PC-3 (cell line): ENCODE data around the gene EPB41L4A. TPM values are rescaled to one million over a fixed set of nuclear protein-coding genes. Genes with fewer than 3 reads are reported as not detected.
A peak's percentile ranks its signal among the peaks of the same experiment; 100 is the strongest.

ENCODE experiments used
- ATAC-seq: fragments of 200-7000 bp; cut with Tn5 transposase; 2 replicates; pipeline ENCODE4 v1.9.1; 2020; ENCODE audit warnings: mild to moderate bottlenecking, moderate library complexity
- BruUV-seq: library from RNA; stranded (reverse); fragments of 400-500 nt; replicated peaks from 2 replicates; lab custom pipeline; 2021; lab: Mats Ljungman, UMichigan
- CTCF ChIA-PET: fragments of 300-600 bp; sonication (Branson Sonifier 250); formaldehyde crosslinking; loops from one replicate; lab custom pipeline; 2022; ENCODE audit warnings: antibody characterized with exemption; lab: Charles Lee
- POLR2A ChIA-PET: fragments of 300-600 bp; sonication (Branson Sonifier 250); formaldehyde crosslinking; loops from one replicate; lab custom pipeline; 2022; ENCODE audit warnings: antibody characterized with exemption; ENCODE audit not compliant: unreplicated experiment; lab: Charles Lee
- DNase-seq: peaks from one replicate; pipeline ENCODE4 v3.0.0-alpha.2; 2015
- H2AFZ ChIP-seq: fragments of 300-600 bp; sonication (generic); 2 replicates; pipeline ENCODE4 v1.6.0; 2016; ENCODE audit warnings: antibody characterized with exemption, low read length
- H3F3A ChIP-seq: fragments of 300-600 bp; sonication (generic); one replicate; pipeline ENCODE4 v1.6.0; 2017; ENCODE audit warnings: antibody characterized with exemption, low read length, control low read depth, mild to moderate bottlenecking; ENCODE audit not compliant: unreplicated experiment
- H3K27ac ChIP-seq: fragments of 300-600 bp; sonication (generic); 2 replicates; pipeline ENCODE4 v1.5.1; 2016; ENCODE audit warnings: mild to moderate bottlenecking, low read length
- H3K27me3 ChIP-seq: fragments of 300-600 bp; sonication (generic); 2 replicates; pipeline ENCODE4 v1.6.1; 2016; ENCODE audit warnings: low read length, mixed read lengths
- H3K36me3 ChIP-seq: fragments of 300-600 bp; sonication (generic); 2 replicates; pipeline ENCODE4 v1.6.1; 2016; ENCODE audit warnings: low read depth, mixed run types, low read length, mixed read lengths
- H3K4me1 ChIP-seq: fragments of 300-600 bp; sonication (generic); 2 replicates; pipeline ENCODE4 v1.5.1; 2016; ENCODE audit warnings: low read length; ENCODE audit not compliant: insufficient read depth
- H3K4me2 ChIP-seq: fragments of 300-600 bp; sonication (generic); 2 replicates; pipeline ENCODE4 v1.6.0; 2016; ENCODE audit warnings: low read length
- H3K4me3 ChIP-seq: fragments of 300-600 bp; sonication (generic); 2 replicates; pipeline ENCODE4 v1.5.1; 2016; ENCODE audit warnings: mild to moderate bottlenecking, low read length, mixed read lengths
- H3K79me2 ChIP-seq: fragments of 300-600 bp; sonication (generic); 2 replicates; pipeline ENCODE4 v1.6.1; 2017; ENCODE audit warnings: low read length, mixed read lengths
- H3K9ac ChIP-seq: fragments of 300-600 bp; sonication (generic); 2 replicates; pipeline ENCODE4 v1.6.0; 2016; ENCODE audit warnings: mild to moderate bottlenecking, low read length
- H3K9me2 ChIP-seq: fragments of 300-600 bp; sonication (generic); replicated peaks from 2 replicates; pipeline ENCODE4 v1.6.1; 2016; ENCODE audit warnings: mixed run types, low read length, mixed read lengths
- H3K9me3 ChIP-seq: fragments of 300-600 bp; sonication (generic); 2 replicates; pipeline ENCODE4 v1.6.1; 2016; ENCODE audit warnings: low read length, mixed read lengths
- H4K20me1 ChIP-seq: fragments of 300-600 bp; sonication (generic); 2 replicates; pipeline ENCODE4 v1.6.1; 2016; ENCODE audit warnings: low read length, mixed read lengths
- EZH2 ChIP-seq: fragments of 300-600 bp; sonication (generic); IDR thresholded peaks from one replicate; pipeline ENCODE4 v1.6.1; 2017; ENCODE audit warnings: antibody characterized with exemption, mild to moderate bottlenecking, low read length; ENCODE audit not compliant: unreplicated experiment
- EZH2phosphoT487 ChIP-seq: fragments of 300-600 bp; sonication (generic); IDR thresholded peaks from 2 replicates; pipeline ENCODE4 v1.6.1; 2018; ENCODE audit warnings: mild to moderate bottlenecking, antibody characterized with exemption, low read length, borderline replicate concordance
- intact Hi-C: fragments of 100-400 bp; cut with micrococcal nuclease; formaldehyde crosslinking; loops from 2 replicates; pipeline ENCODE4 v1.9.0; 2023
- total RNA-seq: library from RNA; depleted of rRNA; stranded (reverse); fragments of >200 nt; gene quantifications from 2 replicates; pipeline ENCODE4 v1.2.3, GENCODE V29; 2014
- TF ChIP-seq, protein P1 (sequence below): fragments of 300-600 bp; sonication (generic); conservative IDR thresholded peaks from 2 replicates; pipeline ENCODE4 v1.5.1; 2017; ENCODE audit warnings: antibody characterized with exemption, low read depth, mild to moderate bottlenecking, low read length

Gene EPB41L4A
- total RNA-seq, 1 experiment from 2014 or later: not detected

DNA sequence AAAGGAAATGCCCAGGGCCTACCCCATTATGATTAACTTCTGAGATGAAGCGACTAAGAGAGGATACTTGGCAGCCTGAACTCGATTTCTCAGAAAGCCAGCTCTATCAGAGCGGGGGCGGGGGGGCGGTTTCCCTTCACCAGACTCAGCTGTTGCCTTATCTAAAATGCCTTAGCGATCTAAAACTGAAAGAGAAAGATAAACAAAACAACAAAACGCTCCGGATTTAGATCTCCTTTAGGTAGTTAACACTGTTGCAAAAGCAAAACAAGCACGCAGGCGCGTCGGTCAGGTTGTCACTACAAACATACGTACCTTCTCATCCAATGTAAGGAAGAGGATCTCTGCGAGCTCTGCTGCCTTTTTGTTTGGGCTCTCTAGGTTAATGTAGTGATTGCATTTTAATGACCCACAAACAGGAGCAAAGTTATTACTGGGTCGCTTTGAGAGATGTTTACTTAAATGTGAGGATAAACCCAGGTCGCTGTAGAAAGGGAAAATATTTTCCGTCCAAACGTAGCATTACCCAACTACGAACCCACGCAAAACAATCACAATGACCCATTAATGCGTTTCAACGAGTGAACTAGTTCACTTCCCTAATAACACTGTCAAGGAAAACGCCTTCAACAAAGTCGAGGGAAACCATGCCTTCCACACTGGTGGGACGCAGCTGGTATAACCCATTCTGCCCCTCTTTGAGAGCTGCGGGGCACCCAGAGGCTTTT, 982 bp downstream of the EPB41L4A start:
- no peak for ATAC-seq
- Histone ChIP-seq H3F3A (no peaks in the 10 kb centered on the region), H3K27ac (no peak overlapping the region), H3K4me2 (peak overlapping the region; percentile 79), H3K4me1 (peaks cover 13% of the 10 kb centered on the region; the same call in 1 of the 2 replicates), H3K36me3 (no peaks in the 10 kb centered on the region), H2AFZ (peak overlapping the region; percentile 43; the same call in 1 of the 2 replicates), H4K20me1 (no peaks in the 10 kb centered on the region), H3K9ac (no peak overlapping the region), H3K27me3 (peaks cover 93% of the 10 kb centered on the region), H3K79me2 (no peaks in the 10 kb centered on the region), H3K9me3 (no peaks in the 10 kb centered on the region), H3K9me2 (no peaks in the 10 kb centered on the region), H3K4me3 (peak overlapping the region; percentile 52)
- peak; percentile 9 for DNase-seq
- intact Hi-C loops: loop anchor here (10.0 kb wide), 1 partner anchor 243 kb away; no protein-coding TSS in a partner anchor
- no TSS peak for BruUV-seq
- ChIA-PET CTCF (no interaction called here), POLR2A (no interaction called here)
- TF ChIP-seq EZH2phosphoT487: 0 out of 2 replicates have a peak, but pooled peaks have one; percentile 38
- TF ChIP-seq, protein P1, sequence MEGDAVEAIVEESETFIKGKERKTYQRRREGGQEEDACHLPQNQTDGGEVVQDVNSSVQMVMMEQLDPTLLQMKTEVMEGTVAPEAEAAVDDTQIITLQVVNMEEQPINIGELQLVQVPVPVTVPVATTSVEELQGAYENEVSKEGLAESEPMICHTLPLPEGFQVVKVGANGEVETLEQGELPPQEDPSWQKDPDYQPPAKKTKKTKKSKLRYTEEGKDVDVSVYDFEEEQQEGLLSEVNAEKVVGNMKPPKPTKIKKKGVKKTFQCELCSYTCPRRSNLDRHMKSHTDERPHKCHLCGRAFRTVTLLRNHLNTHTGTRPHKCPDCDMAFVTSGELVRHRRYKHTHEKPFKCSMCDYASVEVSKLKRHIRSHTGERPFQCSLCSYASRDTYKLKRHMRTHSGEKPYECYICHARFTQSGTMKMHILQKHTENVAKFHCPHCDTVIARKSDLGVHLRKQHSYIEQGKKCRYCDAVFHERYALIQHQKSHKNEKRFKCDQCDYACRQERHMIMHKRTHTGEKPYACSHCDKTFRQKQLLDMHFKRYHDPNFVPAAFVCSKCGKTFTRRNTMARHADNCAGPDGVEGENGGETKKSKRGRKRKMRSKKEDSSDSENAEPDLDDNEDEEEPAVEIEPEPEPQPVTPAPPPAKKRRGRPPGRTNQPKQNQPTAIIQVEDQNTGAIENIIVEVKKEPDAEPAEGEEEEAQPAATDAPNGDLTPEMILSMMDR: no peak

DNA sequence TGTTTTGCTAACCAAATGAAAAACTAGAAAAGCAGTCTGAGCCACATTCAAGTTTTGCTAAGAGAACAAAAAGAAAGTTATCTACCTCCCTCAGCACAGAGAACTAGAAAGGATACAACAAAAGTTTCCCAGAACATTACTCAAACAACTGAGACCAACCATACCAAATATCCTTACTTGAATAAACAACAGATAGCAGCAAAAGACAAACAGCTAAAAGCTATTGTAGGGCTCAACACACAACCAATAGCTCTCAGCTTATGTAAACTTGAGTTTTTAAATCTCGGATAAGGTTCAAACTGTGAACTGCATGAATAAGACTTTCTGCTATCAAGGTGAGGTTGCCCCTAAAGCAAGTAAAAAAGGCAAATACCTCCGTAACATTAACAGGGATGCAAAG, 3.5 kb downstream of the EPB41L4A start:
- intact Hi-C loops: loop anchor here (10.0 kb wide), 1 partner anchor 241 kb away; no protein-coding TSS in a partner anchor
- POLR2A ChIA-PET: no interaction called here
- BruUV-seq: no TSS peak

More for the DNA sequence above, 3.5 kb downstream of the EPB41L4A start:
- Histone ChIP-seq H3K4me3 (no peak overlapping the region), H3K27ac (no peak overlapping the region), H3K9me2 (no peaks in the 10 kb centered on the region), H3K9ac (no peak overlapping the region), H3K36me3 (no peaks in the 10 kb centered on the region), H3K4me1 (peaks cover 13% of the 10 kb centered on the region; the same call in 1 of the 2 replicates), H2AFZ (no peak overlapping the region), H3K4me2 (no peak overlapping the region), H3K27me3 (peaks cover 85% of the 10 kb centered on the region), H3K9me3 (no peaks in the 10 kb centered on the region), H4K20me1 (no peaks in the 10 kb centered on the region), H3K79me2 (no peaks in the 10 kb centered on the region), H3F3A (no peaks in the 10 kb centered on the region)
- CTCF ChIA-PET: no interaction called here
- no peak for DNase-seq
- TF ChIP-seq EZH2phosphoT487 (no peak), EZH2 (no peak)
- TF ChIP-seq, protein P1: no peak
- no peak for ATAC-seq
